Fibroblast of lung (primary cell): ENCODE measurements around the gene CLDND1. TPM values are rescaled to one million over a fixed set of nuclear protein-coding genes. Genes with fewer than 3 reads are reported as not detected.

Experiments
- DNase-seq, 2 donors: peaks; one replicate each; pipeline versions ENCODE4 v3.0.0 to v3.0.0-alpha.2; 2010; ENCODE audit warnings: low read depth in 2 of 2
- H2AFZ ChIP-seq: 2 replicates; pipeline ENCODE4 v1.5.1; 2012; ENCODE audit warnings: low read length, control low read depth, inconsistent platforms
- H3K27ac ChIP-seq: 2 replicates; pipeline ENCODE4 v1.5.1; 2011; ENCODE audit warnings: low read length, control low read depth; ENCODE audit not compliant: insufficient read depth
- H3K27me3 ChIP-seq: 2 replicates; pipeline ENCODE4 v1.5.1; 2011; ENCODE audit warnings: mild to moderate bottlenecking, low read length; ENCODE audit not compliant: control insufficient read depth, insufficient read depth
- H3K36me3 ChIP-seq: 2 replicates; pipeline ENCODE4 v1.5.1; 2011; ENCODE audit warnings: low read length; ENCODE audit not compliant: control insufficient read depth, insufficient read depth
- H3K4me1 ChIP-seq: 2 replicates; pipeline ENCODE4 v1.5.1; 2011; ENCODE audit warnings: low read length; ENCODE audit not compliant: control insufficient read depth, insufficient read depth; ENCODE audit errors: extremely low read depth
- H3K4me2 ChIP-seq: 2 replicates; pipeline ENCODE4 v1.5.1; 2011; ENCODE audit warnings: low read length, control low read depth; ENCODE audit not compliant: insufficient read depth; ENCODE audit errors: extremely low read depth
- H3K4me3 ChIP-seq, 4 experiments: fragments of 200-600 bp in 1 of 4; sonication (generic) in 1 of 4; replicated peaks in 1 of 4; 2 replicates each; pipeline ENCODE4 v1.5.1; 2011 to 2016; ENCODE audit warnings: low read length in 4 of 4, low read depth in 3 of 4, mild to moderate bottlenecking in 3 of 4, control low read depth in 2 of 4, inconsistent platforms in 1 of 4, mixed read lengths in 1 of 4; ENCODE audit not compliant: insufficient read depth in 1 of 4; ENCODE audit errors: control extremely low read depth in 1 of 4
- H3K79me2 ChIP-seq: 2 replicates; pipeline ENCODE4 v1.5.1; 2012; ENCODE audit warnings: mild to moderate bottlenecking, low read length, inconsistent platforms; ENCODE audit not compliant: control insufficient read depth, insufficient read depth
- H3K9ac ChIP-seq: 2 replicates; pipeline ENCODE4 v1.5.1; 2011; ENCODE audit warnings: mild to moderate bottlenecking, low read length, control low read depth; ENCODE audit not compliant: insufficient read depth
- H3K9me3 ChIP-seq: 2 replicates; pipeline ENCODE4 v1.5.1; 2012; ENCODE audit warnings: low read depth, low read length; ENCODE audit not compliant: control insufficient read depth, insufficient read depth
- H4K20me1 ChIP-seq: 2 replicates; pipeline ENCODE4 v1.5.1; 2011; ENCODE audit warnings: low read length; ENCODE audit not compliant: control insufficient read depth, insufficient read depth; ENCODE audit errors: extremely low read depth
- CTCF ChIP-seq, 2 donors: IDR thresholded peaks in 1 of 2; conservative IDR thresholded peaks in 1 of 2; 1 replicate in 1 of 2; 2 replicates in 1 of 2; pipeline ENCODE4 v1.5.1; 2011 to 2012; ENCODE audit warnings: low read length in 2 of 2, control low read depth in 1 of 2, inconsistent platforms in 1 of 2, low read depth in 1 of 2, mild to moderate bottlenecking in 1 of 2
- EZH2 ChIP-seq: IDR thresholded peaks from 2 replicates; pipeline ENCODE4 v1.5.1; 2012; ENCODE audit warnings: low read length, control low read depth, mild to moderate bottlenecking; ENCODE audit errors: missing control alignments
- polyA plus RNA-seq, 2 donors: library from polyadenylated mRNA; depleted of rRNA in 1 of 2; stranded (reverse) in 1 of 2; unstranded in 1 of 2; fragments of >200 nt; gene quantifications; 2 replicates each; pipeline ENCODE4 v1.2.1, GENCODE V29; 2011 to 2012; ENCODE audit warnings: missing spikeins in 1 of 2
- total RNA-seq: library from RNA; depleted of rRNA; stranded (reverse); fragments of >200 nt; gene quantifications from 2 replicates; pipeline ENCODE4 v1.2.1, GENCODE V29; 2014

Gene CLDND1
- total and polyA plus RNA-seq, 2 donors (not counting 1 experiment from before 2014, with no cell fraction given): 76.8 to 127 TPM

GRCh38 chr3:98497381-98497780, 25.3 kb downstream of the CLDND1 start, which contains the start of gene OR5K2:
Gene OR5K2, plus strand, starts transcription at chr3:98497681. Its CDS starts 0 bp downstream, at chr3:98497681.
- H3K27me3 ChIP-seq: no peaks in the 10 kb centered on the region
- H3K9ac ChIP-seq: no peak within 1 kb of the TSS
- H2AFZ ChIP-seq: no peak within 1 kb of the TSS
- no peak within 1 kb of the TSS for H3K4me2 ChIP-seq
- DNase-seq: no peak
- no peak within 1 kb of the TSS for H3K27ac ChIP-seq
- TF ChIP-seq EZH2 (no peak), CTCF (conservative IDR thresholded peaks at IDR 0.05 in 1 of 2, IDR thresholded peaks at IDR 0.05 in 1 of 2; ENCODE audit: low read depth in 1 of 2, low read length in 2 of 2) (no peak)
- H3K79me2 ChIP-seq: no peaks in the 10 kb centered on the region
- H3K4me1 ChIP-seq: no peaks in the 10 kb centered on the region
- peaks cover 1% of the 10 kb centered on the region for H4K20me1 ChIP-seq
- H3K4me3 ChIP-seq: no peak within 1 kb of the TSS
- no peaks in the 10 kb centered on the region for H3K9me3 ChIP-seq
- no peaks in the 10 kb centered on the region for H3K36me3 ChIP-seq

- no peaks in the 10 kb centered on the region for H3K9me3 ChIP-seq
- TF ChIP-seq CTCF (conservative IDR thresholded peaks at IDR 0.05 in 1 of 2, IDR thresholded peaks at IDR 0.05 in 1 of 2; ENCODE audit: low read depth in 1 of 2, low read length in 2 of 2): no peak
- TF ChIP-seq EZH2: no peak
- H4K20me1 ChIP-seq: no peaks in the 10 kb centered on the region
- no peak overlapping the region for H3K4me2 ChIP-seq
- H3K36me3 ChIP-seq: no peaks in the 10 kb centered on the region
- H3K4me1 ChIP-seq: no peaks in the 10 kb centered on the region
- DNase-seq: no peak
- no peak overlapping the region for H2AFZ ChIP-seq
- no peak overlapping the region for H3K4me3 ChIP-seq
- no peaks in the 10 kb centered on the region for H3K27me3 ChIP-seq
- no peak overlapping the region for H3K9ac ChIP-seq
- no peak overlapping the region for H3K27ac ChIP-seq
- H3K79me2 ChIP-seq: no peaks in the 10 kb centered on the region
These were observed 39.1 kb downstream of the CLDND1 start for GRCh38 chr3:98483626-98484025.

GRCh38 chr3:98482717-98483482, 39.8 kb downstream of the CLDND1 start:
- Histone ChIP-seq H3K36me3 (no peaks in the 10 kb centered on the region), H3K9me3 (no peaks in the 10 kb centered on the region), H2AFZ (no peak overlapping the region), H3K4me2 (no peak overlapping the region), H3K4me3 (no peak overlapping the region), H3K79me2 (no peaks in the 10 kb centered on the region), H3K4me1 (no peaks in the 10 kb centered on the region), H4K20me1 (no peaks in the 10 kb centered on the region), H3K9ac (no peak overlapping the region), H3K27ac (no peak overlapping the region), H3K27me3 (no peaks in the 10 kb centered on the region)
- TF ChIP-seq CTCF (conservative IDR thresholded peaks at IDR 0.05 in 1 of 2, IDR thresholded peaks at IDR 0.05 in 1 of 2; ENCODE audit: low read depth in 1 of 2, low read length in 2 of 2): no peak
- no peak for TF ChIP-seq EZH2
- DNase-seq: peak in 1 of 2 donors; percentile 0

Other genes with a start within 250 kb of the CLDND1 start
- gene OR5H2, start 240.4 kb downstream of the CLDND1 start, total RNA-seq: not detected in 2 replicates
- not detected in 2 replicates for gene OR5H2, start 240.4 kb downstream of the CLDND1 start, polyA plus RNA-seq
- not detected in 2 replicates for gene OR5K4, start 169.0 kb downstream of the CLDND1 start, total RNA-seq
- gene OR5K4, start 169.0 kb downstream of the CLDND1 start, polyA plus RNA-seq: not detected in 2 replicates
- gene OR5K3, start 132.2 kb downstream of the CLDND1 start, total RNA-seq: not detected in 2 replicates
- not detected in 2 replicates for gene OR5K3, start 132.2 kb downstream of the CLDND1 start, polyA plus RNA-seq
- gene OR5K1, start 59.7 kb downstream of the CLDND1 start, total RNA-seq: not detected in 2 replicates
- not detected in 2 replicates for gene OR5K1, start 59.7 kb downstream of the CLDND1 start, polyA plus RNA-seq
- not detected in 2 replicates for gene OR5K2, start 25.2 kb downstream of the CLDND1 start, total RNA-seq
- not detected in 2 replicates for gene OR5K2, start 25.2 kb downstream of the CLDND1 start, polyA plus RNA-seq
- under 0.01 TPM in 1 of 2 replicates, not detected in the other for gene GPR15, start 9.1 kb upstream of the CLDND1 start, total RNA-seq
- gene GPR15, start 9.1 kb upstream of the CLDND1 start, polyA plus RNA-seq: not detected in 2 replicates
- gene CPOX, start 70.7 kb upstream of the CLDND1 start, total RNA-seq: 24.1 and 25.1 TPM in 2 replicates
- gene CPOX, start 70.7 kb upstream of the CLDND1 start, polyA plus RNA-seq: 16.7 and 17.3 TPM in 2 replicates
- 2.6 and 4.1 TPM in 2 replicates for gene ST3GAL6, start 240.4 kb upstream of the CLDND1 start, total RNA-seq
- gene ST3GAL6, start 240.4 kb upstream of the CLDND1 start, polyA plus RNA-seq: 1.7 TPM in 2 replicates